ENCODE data around the gene PDCD5.
"Not testable (repeated sequence)": the region's sequence is repeated elsewhere in the genome, so short reads cannot be mapped to it uniquely, and the experiment has no call there.

The PDCD5 gene, protein sequence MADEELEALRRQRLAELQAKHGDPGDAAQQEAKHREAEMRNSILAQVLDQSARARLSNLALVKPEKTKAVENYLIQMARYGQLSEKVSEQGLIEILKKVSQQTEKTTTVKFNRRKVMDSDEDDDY

DNA sequence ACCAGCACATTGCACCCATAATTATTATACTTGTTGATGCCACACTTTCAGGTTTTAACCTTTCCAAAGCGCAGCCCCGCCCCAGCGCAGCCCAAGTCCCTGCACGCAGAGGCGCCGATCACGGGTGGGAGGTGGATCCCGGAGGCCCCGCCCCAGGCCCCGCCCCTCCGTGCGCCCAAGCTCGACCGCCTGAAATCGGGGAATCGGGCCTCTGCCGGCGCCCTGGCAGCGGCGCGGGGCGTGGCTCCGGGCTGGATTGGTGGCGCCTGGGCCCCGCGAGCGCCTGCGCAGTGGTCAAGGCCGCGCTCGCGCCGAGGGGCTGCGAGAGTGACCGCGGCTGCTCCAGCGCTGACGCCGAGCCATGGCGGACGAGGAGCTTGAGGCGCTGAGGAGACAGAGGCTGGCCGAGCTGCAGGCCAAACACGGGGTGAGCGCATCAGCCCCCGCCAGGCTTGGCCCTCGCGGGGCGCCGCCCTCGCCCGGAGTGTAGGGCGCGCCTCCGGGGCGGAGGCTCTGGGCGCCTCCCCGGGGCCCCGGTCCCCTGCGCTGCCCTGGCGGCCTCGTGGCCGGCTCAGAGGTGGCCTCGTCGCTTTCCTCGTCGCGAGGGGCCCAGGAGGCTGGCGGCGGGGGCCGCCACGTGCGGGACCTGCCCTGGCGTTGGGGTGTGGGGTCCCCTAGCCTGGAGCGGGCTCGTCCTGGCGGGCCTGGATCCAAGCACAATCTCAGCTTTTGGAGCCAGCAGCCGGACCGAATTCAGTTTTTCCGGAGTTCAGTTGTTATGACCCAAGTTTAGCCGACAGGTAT is at the start of gene PDCD5:
PDCD5 (plus strand) TSS at position 290 of the 804 bp plus-strand sequence; CDS start at position 362, 72 bp downstream.
- Histone ChIP-seq H3K27me3 (ENCODE audit: control insufficient read depth, insufficient read depth, low read length) (no peaks in the 10 kb centered on the region), H3K4me3 (ENCODE audit: low read length) (peak within 1 kb of the TSS; percentile 88), H3K27ac (ENCODE audit: low read length) (no peak within 1 kb of the TSS), H3K9me3 (ENCODE audit: control insufficient read depth, insufficient read depth, low read length) (no peaks in the 10 kb centered on the region), H3K36me3 (ENCODE audit: control insufficient read depth, insufficient read depth, low read length) (peaks cover 4% of the 10 kb centered on the region; the same call in 1 of the 2 replicates), H3K4me1 (ENCODE audit: control insufficient read depth, insufficient read depth, low read length) (no peaks in the 10 kb centered on the region)
- WGBS (ENCODE audit: insufficient coverage, insufficient read length): no CpG with 5 or more reads among the region's 81 CpGs
- DNase-seq (ENCODE audit: low read depth, low spot score): peak; percentile 61

DNA sequence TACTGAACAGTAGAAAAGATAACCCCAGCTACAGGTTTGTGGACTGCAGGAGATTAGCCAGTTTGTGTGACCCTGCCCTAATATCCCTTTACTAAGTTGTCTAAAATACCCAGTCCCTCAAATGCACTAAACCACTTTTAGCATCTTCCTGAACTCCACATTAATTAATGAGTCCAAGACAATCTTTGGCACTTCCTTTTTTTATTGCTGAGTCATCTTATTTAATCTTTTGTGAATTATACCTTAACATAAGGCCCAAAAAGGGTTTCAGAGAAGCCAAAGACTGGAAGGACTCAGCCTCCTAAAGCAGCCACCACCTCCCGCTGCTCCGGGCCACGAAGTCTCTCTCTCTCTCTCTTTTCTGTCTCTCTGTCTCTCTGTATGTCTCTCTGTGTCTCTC is 48.8 kb upstream of the PDCD5 start:
- Histone ChIP-seq H3K27me3 (ENCODE audit: control insufficient read depth, insufficient read depth, low read length) (no peaks in the 10 kb centered on the region), H3K4me1 (ENCODE audit: control insufficient read depth, insufficient read depth, low read length) (no peaks in the 10 kb centered on the region), H3K9me3 (ENCODE audit: control insufficient read depth, insufficient read depth, low read length) (no peaks in the 10 kb centered on the region), H3K4me3 (ENCODE audit: low read length) (no peak overlapping the region), H3K36me3 (ENCODE audit: control insufficient read depth, insufficient read depth, low read length) (no peaks in the 10 kb centered on the region), H3K27ac (ENCODE audit: low read length) (no peak overlapping the region)
- no CpG with 5 or more reads among the region's 3 CpGs for WGBS (ENCODE audit: insufficient coverage, insufficient read length)
- DNase-seq (ENCODE audit: low read depth, low spot score): no peak

DNA sequence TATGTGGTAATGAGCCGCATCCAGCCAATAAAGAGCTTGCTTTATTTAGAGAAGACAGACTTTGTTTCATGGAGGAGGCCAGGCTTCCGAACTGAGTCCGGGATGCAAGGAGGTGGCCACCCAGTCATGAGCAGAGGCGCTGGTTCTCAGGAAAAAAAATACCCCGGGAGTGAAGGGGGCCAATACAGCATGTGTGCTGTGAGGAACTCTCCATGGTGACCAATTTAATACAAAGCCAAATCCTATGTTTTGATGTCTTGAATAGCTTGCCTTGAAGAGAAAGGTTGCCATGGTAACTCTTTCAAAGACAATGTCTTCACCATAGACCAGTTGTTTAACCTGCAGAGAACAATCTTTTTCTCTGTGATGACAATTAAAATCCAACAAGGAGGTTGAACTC is 43.4 kb upstream of the PDCD5 start:
- no peaks in the 10 kb centered on the region for H3K4me1 ChIP-seq (ENCODE audit: control insufficient read depth, insufficient read depth, low read length)
- DNase-seq (ENCODE audit: low read depth, low spot score): no peak
- no peaks in the 10 kb centered on the region for H3K27me3 ChIP-seq (ENCODE audit: control insufficient read depth, insufficient read depth, low read length)
- H3K4me3 ChIP-seq (ENCODE audit: low read length): no peak overlapping the region
- no peaks in the 10 kb centered on the region for H3K36me3 ChIP-seq (ENCODE audit: control insufficient read depth, insufficient read depth, low read length)
- H3K27ac ChIP-seq (ENCODE audit: low read length): no peak overlapping the region
- H3K9me3 ChIP-seq (ENCODE audit: control insufficient read depth, insufficient read depth, low read length): no peaks in the 10 kb centered on the region
- no CpG with 5 or more reads among the region's 5 CpGs for WGBS (ENCODE audit: insufficient coverage, insufficient read length)

DNA sequence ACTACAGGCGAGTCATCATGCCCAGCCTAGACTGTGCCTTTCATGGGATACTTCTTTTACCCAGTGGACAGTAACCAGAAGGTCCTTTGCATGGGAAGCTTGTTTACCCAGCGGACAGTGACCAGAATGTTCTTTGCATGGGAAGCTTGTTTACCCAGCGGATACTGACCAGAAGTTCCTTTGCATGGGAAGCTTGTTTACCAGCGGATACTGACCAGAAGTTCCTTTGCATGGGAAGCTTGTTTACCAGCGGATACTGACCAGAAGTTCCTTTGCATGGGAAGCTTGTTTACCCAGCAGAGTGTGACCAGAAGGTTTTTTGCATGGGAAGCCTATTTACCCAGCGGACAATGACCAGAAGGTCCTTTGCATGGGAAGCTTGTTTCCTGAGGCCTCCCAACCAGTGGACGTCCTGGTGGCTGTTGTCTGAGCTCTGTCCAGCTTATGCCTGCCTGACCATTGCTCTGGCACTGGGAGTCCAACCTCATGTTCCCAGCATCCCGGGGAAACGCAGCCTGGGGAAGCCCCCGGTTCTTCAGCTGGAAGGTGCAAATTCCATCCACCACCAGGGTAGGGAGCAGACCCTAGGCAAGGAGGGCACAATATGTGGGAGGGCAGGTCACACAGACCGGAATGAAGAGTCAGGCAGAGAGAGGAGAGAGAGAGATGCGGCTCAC is 41.6 kb upstream of the PDCD5 start:
- DNase-seq (ENCODE audit: low read depth, low spot score): no peak
- no peaks in the 10 kb centered on the region for H3K9me3 ChIP-seq (ENCODE audit: control insufficient read depth, insufficient read depth, low read length)
- no peaks in the 10 kb centered on the region for H3K27me3 ChIP-seq (ENCODE audit: control insufficient read depth, insufficient read depth, low read length)
- no CpG with 5 or more reads among the region's 12 CpGs for WGBS (ENCODE audit: insufficient coverage, insufficient read length)
- H3K4me3 ChIP-seq (ENCODE audit: low read length): no peak overlapping the region
- H3K4me1 ChIP-seq (ENCODE audit: control insufficient read depth, insufficient read depth, low read length): no peaks in the 10 kb centered on the region
- H3K27ac ChIP-seq (ENCODE audit: low read length): no peak overlapping the region
- no peaks in the 10 kb centered on the region for H3K36me3 ChIP-seq (ENCODE audit: control insufficient read depth, insufficient read depth, low read length)

DNA sequence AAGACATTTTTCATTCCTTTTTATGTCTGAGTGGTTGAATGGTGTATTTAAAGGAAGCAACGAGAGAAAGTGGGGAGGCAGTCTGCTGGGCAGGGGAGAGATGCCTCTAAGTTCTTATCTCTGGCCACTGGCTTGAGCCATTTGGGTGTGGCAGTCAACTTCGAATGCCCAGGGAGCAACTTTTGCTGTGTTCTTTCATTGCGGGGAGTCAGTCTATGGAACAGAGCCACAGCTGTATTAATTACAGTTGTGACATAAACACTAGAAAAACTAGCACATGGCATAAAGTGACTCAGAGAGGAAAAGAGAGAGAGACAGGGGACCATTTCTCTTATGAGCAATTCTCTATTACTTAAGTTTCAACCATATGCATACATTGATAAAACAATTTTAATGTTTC is 40.4 kb upstream of the PDCD5 start:
- no CpG with 5 or more reads among the region's 3 CpGs for WGBS (ENCODE audit: insufficient coverage, insufficient read length)
- Histone ChIP-seq H3K4me3 (ENCODE audit: low read length) (no peak overlapping the region), H3K36me3 (ENCODE audit: control insufficient read depth, insufficient read depth, low read length) (no peaks in the 10 kb centered on the region), H3K9me3 (ENCODE audit: control insufficient read depth, insufficient read depth, low read length) (no peaks in the 10 kb centered on the region), H3K4me1 (ENCODE audit: control insufficient read depth, insufficient read depth, low read length) (no peaks in the 10 kb centered on the region), H3K27me3 (ENCODE audit: control insufficient read depth, insufficient read depth, low read length) (no peaks in the 10 kb centered on the region), H3K27ac (ENCODE audit: low read length) (no peak overlapping the region)
- DNase-seq (ENCODE audit: low read depth, low spot score): no peak

DNA sequence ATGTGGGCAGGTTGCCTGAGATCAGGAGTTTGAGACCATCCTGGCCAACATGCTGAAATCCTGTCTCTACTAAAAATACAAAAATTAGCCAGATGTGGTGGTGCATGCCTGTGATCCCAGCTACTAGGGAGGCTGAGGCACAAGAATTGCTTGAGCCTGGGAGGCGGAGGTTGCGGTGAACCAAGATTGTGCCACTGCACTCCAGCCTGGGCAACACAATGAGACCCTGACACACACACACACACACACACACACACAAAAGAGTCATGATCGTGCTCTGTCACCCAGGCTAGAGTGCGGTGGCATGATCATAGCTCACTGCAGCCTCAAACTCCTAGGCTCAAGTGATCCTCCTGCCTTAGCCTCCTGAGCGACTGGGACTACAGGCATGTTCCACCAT is 39.6 kb upstream of the PDCD5 start:
- not testable (repeated sequence) for H3K27me3 ChIP-seq (ENCODE audit: control insufficient read depth, insufficient read depth, low read length); H3K9me3 ChIP-seq (ENCODE audit: control insufficient read depth, insufficient read depth, low read length); H3K36me3 ChIP-seq (ENCODE audit: control insufficient read depth, insufficient read depth, low read length); H3K4me3 ChIP-seq (ENCODE audit: low read length); DNase-seq (ENCODE audit: low read depth, low spot score); H3K4me1 ChIP-seq (ENCODE audit: control insufficient read depth, insufficient read depth, low read length); H3K27ac ChIP-seq (ENCODE audit: low read length)
- no CpG with 5 or more reads among the region's 5 CpGs for WGBS (ENCODE audit: insufficient coverage, insufficient read length)

DNA sequence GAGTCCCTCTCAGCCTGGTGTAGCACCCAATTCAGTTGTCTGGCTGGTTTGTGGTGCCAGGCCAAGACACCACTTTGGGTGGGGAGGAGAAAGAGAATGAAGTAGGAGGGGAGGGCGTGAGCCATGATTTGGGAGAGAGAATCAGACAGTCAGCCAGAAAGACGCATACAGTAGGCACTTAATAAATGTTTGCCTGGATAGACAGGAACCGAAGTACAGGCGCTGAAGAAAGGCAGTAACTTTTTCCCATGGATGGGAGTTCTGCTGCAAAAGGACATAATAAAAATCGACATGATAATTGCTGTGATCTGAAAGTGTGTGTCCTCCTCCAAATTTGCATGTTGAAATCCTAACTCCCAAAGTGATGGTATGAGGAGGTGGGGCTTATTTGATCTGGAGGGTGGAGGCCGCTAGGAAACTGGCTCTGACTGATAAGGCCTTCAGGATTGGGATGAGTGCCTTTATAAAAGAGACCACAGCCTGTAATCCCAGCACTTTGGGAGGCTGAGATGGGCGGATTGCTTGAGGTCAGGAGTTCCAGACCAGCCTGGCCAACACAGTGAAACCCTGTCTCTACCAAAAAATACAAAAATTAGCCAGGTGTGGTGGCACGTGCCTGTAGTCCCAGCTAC is 38.4 kb upstream of the PDCD5 start:
- H3K27me3 ChIP-seq (ENCODE audit: control insufficient read depth, insufficient read depth, low read length): no peaks in the 10 kb centered on the region
- no peak overlapping the region for H3K27ac ChIP-seq (ENCODE audit: low read length)
- no peak overlapping the region for H3K4me3 ChIP-seq (ENCODE audit: low read length)
- no peaks in the 10 kb centered on the region for H3K9me3 ChIP-seq (ENCODE audit: control insufficient read depth, insufficient read depth, low read length)
- no peak for DNase-seq (ENCODE audit: low read depth, low spot score)
- no CpG with 5 or more reads among the region's 8 CpGs for WGBS (ENCODE audit: insufficient coverage, insufficient read length)
- H3K36me3 ChIP-seq (ENCODE audit: control insufficient read depth, insufficient read depth, low read length): no peaks in the 10 kb centered on the region
- H3K4me1 ChIP-seq (ENCODE audit: control insufficient read depth, insufficient read depth, low read length): no peaks in the 10 kb centered on the region

DNA sequence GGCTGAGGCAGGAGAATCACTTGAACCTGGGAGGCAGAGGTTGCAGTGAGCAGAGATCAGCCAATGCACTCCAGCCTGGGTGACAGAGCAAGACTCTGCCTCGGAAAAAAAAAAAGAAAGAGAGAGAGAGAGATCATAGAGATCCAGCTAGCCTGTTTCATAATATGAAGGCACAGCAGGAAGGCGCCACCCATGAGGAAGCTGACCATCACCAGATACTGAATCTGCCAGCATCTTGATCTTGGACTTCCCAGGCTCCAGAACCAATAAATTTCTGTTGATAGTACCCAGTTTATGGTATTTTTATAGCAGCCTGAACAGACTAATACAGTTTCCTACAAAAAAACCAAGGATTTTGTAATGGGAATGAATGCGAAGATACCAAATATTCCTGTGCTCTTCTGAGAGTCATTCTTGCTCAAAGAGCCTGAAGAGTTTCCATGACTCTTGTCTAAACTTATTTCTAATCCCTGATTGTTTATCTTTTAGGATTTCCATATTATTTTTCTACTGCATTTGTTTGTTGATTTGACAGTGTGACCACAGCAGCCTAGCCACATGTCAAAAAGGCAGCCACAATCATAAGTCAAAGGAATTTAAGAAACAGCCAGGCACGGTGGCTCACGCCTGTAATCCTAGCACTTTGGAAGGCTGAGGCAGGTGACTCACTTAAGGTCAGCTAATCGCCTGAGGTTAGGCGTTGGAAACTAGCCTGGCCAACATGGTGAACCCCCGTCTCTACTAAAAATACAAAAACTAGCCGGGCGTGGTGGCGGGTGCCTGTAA is 37.7 kb upstream of the PDCD5 start:
- no peaks in the 10 kb centered on the region for H3K9me3 ChIP-seq (ENCODE audit: control insufficient read depth, insufficient read depth, low read length)
- no CpG with 5 or more reads among the region's 11 CpGs for WGBS (ENCODE audit: insufficient coverage, insufficient read length)
- no peak for DNase-seq (ENCODE audit: low read depth, low spot score)
- H3K4me1 ChIP-seq (ENCODE audit: control insufficient read depth, insufficient read depth, low read length): no peaks in the 10 kb centered on the region
- H3K27ac ChIP-seq (ENCODE audit: low read length): no peak overlapping the region
- H3K4me3 ChIP-seq (ENCODE audit: low read length): no peak overlapping the region
- no peaks in the 10 kb centered on the region for H3K36me3 ChIP-seq (ENCODE audit: control insufficient read depth, insufficient read depth, low read length)
- H3K27me3 ChIP-seq (ENCODE audit: control insufficient read depth, insufficient read depth, low read length): no peaks in the 10 kb centered on the region

DNA sequence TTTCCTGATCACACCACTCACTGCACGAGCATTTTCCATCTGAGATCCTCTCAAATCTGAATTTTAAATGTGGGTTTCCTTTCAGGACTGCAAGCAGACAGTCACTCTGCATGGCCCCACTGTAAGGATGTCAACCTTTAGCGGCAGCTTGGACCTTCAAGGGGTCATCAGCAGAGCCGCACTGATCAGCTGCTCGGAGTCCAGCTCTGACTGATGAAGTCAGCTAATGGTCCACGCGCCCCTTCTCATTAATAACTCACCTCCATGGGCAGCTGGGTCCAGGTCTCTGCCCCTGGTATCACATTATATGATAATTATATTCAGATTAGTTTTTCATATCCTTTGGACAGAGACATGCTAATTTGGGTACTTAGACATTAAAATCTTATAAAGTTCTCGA is 36.1 kb upstream of the PDCD5 start:
- no peaks in the 10 kb centered on the region for H3K4me1 ChIP-seq (ENCODE audit: control insufficient read depth, insufficient read depth, low read length)

DNA sequence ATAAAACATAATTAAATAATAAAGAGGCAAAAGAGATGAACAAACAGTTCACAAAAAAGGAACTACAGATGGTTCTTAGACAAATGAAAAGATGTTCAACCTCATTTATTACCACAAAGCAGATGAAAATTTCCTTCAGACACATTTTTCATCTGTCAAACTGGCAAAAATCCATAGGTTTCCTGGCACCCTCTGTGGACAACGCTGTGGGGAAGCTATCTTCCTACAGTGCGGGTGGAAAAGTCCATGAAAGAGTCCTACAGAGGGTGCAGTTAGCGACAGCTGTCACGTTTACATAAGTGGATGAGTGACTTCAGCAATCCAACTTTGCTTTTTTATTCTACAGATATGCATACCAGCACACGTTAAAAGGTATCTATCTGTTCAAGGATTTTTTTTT is 30.3 kb upstream of the PDCD5 start:
- no peaks in the 10 kb centered on the region for H3K36me3 ChIP-seq (ENCODE audit: control insufficient read depth, insufficient read depth, low read length)
- H3K27me3 ChIP-seq (ENCODE audit: control insufficient read depth, insufficient read depth, low read length): no peaks in the 10 kb centered on the region
- no CpG with 5 or more reads among the region's 5 CpGs for WGBS (ENCODE audit: insufficient coverage, insufficient read length)
- no peak for DNase-seq (ENCODE audit: low read depth, low spot score)
- H3K4me1 ChIP-seq (ENCODE audit: control insufficient read depth, insufficient read depth, low read length): no peaks in the 10 kb centered on the region
- H3K4me3 ChIP-seq (ENCODE audit: low read length): no peak overlapping the region
- no peak overlapping the region for H3K27ac ChIP-seq (ENCODE audit: low read length)
- H3K9me3 ChIP-seq (ENCODE audit: control insufficient read depth, insufficient read depth, low read length): no peaks in the 10 kb centered on the region

More for the DNA sequence above, 36.1 kb upstream of the PDCD5 start:
- no peak for DNase-seq (ENCODE audit: low read depth, low spot score)
- H3K27ac ChIP-seq (ENCODE audit: low read length): no peak overlapping the region
- no peaks in the 10 kb centered on the region for H3K9me3 ChIP-seq (ENCODE audit: control insufficient read depth, insufficient read depth, low read length)
- no CpG with 5 or more reads among the region's 7 CpGs for WGBS (ENCODE audit: insufficient coverage, insufficient read length)
- H3K4me3 ChIP-seq (ENCODE audit: low read length): no peak overlapping the region
- no peaks in the 10 kb centered on the region for H3K36me3 ChIP-seq (ENCODE audit: control insufficient read depth, insufficient read depth, low read length)
- no peaks in the 10 kb centered on the region for H3K27me3 ChIP-seq (ENCODE audit: control insufficient read depth, insufficient read depth, low read length)
